Trophoblast cell (in vitro differentiated cells and primary cell): Measurements from ENCODE around the gene CAMK4.

Experiments used
- DNase-seq, 2 donors: peaks; one replicate each; pipeline ENCODE4 v3.0.0-alpha.2; 2016
- H2AFZ ChIP-seq: 2 replicates; pipeline ENCODE4 v1.6.1; 2013; ENCODE audit warnings: low read length, moderate library complexity, mild to moderate bottlenecking; ENCODE audit not compliant: insufficient read depth, poor library complexity
- H2AK5ac ChIP-seq: 2 replicates; pipeline ENCODE4 v1.6.1; 2013; ENCODE audit warnings: mild to moderate bottlenecking, low read length
- H2BK120ac ChIP-seq: 2 replicates; pipeline ENCODE4 v1.6.1; 2013; ENCODE audit warnings: low read length, mild to moderate bottlenecking, moderate library complexity; ENCODE audit not compliant: insufficient read depth, poor library complexity
- H2BK12ac ChIP-seq: 2 replicates; pipeline ENCODE4 v1.6.1; 2013; ENCODE audit warnings: mild to moderate bottlenecking, low read length, moderate library complexity
- H2BK5ac ChIP-seq: 2 replicates; pipeline ENCODE4 v1.6.1; 2013; ENCODE audit warnings: low read length, low read depth, moderate library complexity, mild to moderate bottlenecking; ENCODE audit not compliant: poor library complexity
- H3K14ac ChIP-seq: 2 replicates; pipeline ENCODE4 v1.6.1; 2013; ENCODE audit warnings: mild to moderate bottlenecking, low read length
- H3K18ac ChIP-seq: 2 replicates; pipeline ENCODE4 v1.6.1; 2013; ENCODE audit warnings: mild to moderate bottlenecking, low read length
- H3K23ac ChIP-seq: 2 replicates; pipeline ENCODE4 v1.6.1; 2013; ENCODE audit warnings: low read length
- H3K27ac ChIP-seq: 2 replicates; pipeline ENCODE4 v1.5.1; 2013; ENCODE audit warnings: low read depth, mild to moderate bottlenecking, inconsistent platforms, low read length, moderate library complexity
- H3K27me3 ChIP-seq: 2 replicates; pipeline ENCODE4 v1.6.1; 2013; ENCODE audit warnings: inconsistent platforms, mild to moderate bottlenecking, low read length, moderate library complexity; ENCODE audit not compliant: insufficient read depth
- H3K36me3 ChIP-seq, 2 experiments: 1 replicate in 1 of 2; 2 replicates in 1 of 2; pipeline ENCODE4 v1.6.1; 2013; ENCODE audit warnings: low read length in 2 of 2, mild to moderate bottlenecking in 2 of 2, moderate library complexity in 1 of 2; ENCODE audit not compliant: insufficient read depth in 2 of 2, control insufficient read depth in 1 of 2
- H3K4ac ChIP-seq: 2 replicates; pipeline ENCODE4 v1.6.1; 2013; ENCODE audit warnings: low read depth, mild to moderate bottlenecking, low read length, moderate library complexity
- H3K4me1 ChIP-seq, 2 experiments: 1 replicate in 1 of 2; 2 replicates in 1 of 2; pipeline ENCODE4 v1.6.1; 2013; ENCODE audit warnings: low read length in 2 of 2, mild to moderate bottlenecking in 2 of 2, moderate library complexity in 1 of 2; ENCODE audit not compliant: insufficient read depth in 2 of 2, control insufficient read depth in 1 of 2
- H3K4me2 ChIP-seq: 2 replicates; pipeline ENCODE4 v1.6.1; 2013; ENCODE audit warnings: inconsistent platforms, mild to moderate bottlenecking, low read length, moderate library complexity
- H3K4me3 ChIP-seq: 2 replicates; pipeline ENCODE4 v1.5.1; 2013; ENCODE audit warnings: mild to moderate bottlenecking, low read depth, low read length, inconsistent platforms
- H3K79me1 ChIP-seq: one replicate; pipeline ENCODE4 v1.6.1; 2013; ENCODE audit warnings: low read length
- H3K79me2 ChIP-seq: 2 replicates; pipeline ENCODE4 v1.6.1; 2013; ENCODE audit warnings: low read length, mild to moderate bottlenecking; ENCODE audit not compliant: control insufficient read depth, insufficient read depth, poor library complexity
- H3K9ac ChIP-seq: 2 replicates; pipeline ENCODE4 v1.6.1; 2013; ENCODE audit warnings: mild to moderate bottlenecking, low read length
- H3K9me3 ChIP-seq: 2 replicates; pipeline ENCODE4 v1.6.1; 2013; ENCODE audit warnings: low read depth, mild to moderate bottlenecking, control low read depth, inconsistent platforms, low read length; ENCODE audit not compliant: insufficient read depth
- H4K12ac ChIP-seq: 2 replicates; pipeline ENCODE4 v1.6.1; 2013; ENCODE audit warnings: low read depth, mild to moderate bottlenecking, low read length, moderate library complexity
- H4K8ac ChIP-seq: 2 replicates; pipeline ENCODE4 v1.6.1; 2013; ENCODE audit warnings: low read depth, mild to moderate bottlenecking, low read length, moderate library complexity
- H4K91ac ChIP-seq: one replicate; pipeline ENCODE4 v1.6.1; 2013; ENCODE audit warnings: low read depth, mild to moderate bottlenecking, low read length, moderate library complexity
- WGBS: extraction: QIAGEN DNeasy Blood & Tissue Kit; methylation state at CpG from one replicate; pipeline ENCODE4 v1.1.7; 2013; ENCODE audit warnings: missing lambda C conversion rate; ENCODE audit not compliant: insufficient read length, insufficient coverage; ENCODE audit errors: extremely low coverage; 5-methylcytosine and 5-hydroxymethylcytosine counted together

CAMK4 gene

GRCh38 chr5:111511831-111512374 is 287.7 kb downstream of the CAMK4 start:
- Histone ChIP-seq H2BK120ac (peak overlapping the region; percentile 98), H4K12ac (peak overlapping the region; percentile 92), H3K4ac (peak overlapping the region; percentile 99), H3K18ac (peak overlapping the region; percentile 99), H3K79me2 (peaks cover 11% of the 10 kb centered on the region), H3K4me3 (peak overlapping the region; percentile 99), H3K79me1 (peaks cover 12% of the 10 kb centered on the region), H3K4me1 (peaks cover 0 to 3% of the 10 kb centered on the region in 2 experiments), H3K27me3 (no peaks in the 10 kb centered on the region), H3K27ac (peak overlapping the region; percentile 96), H3K9ac (peak overlapping the region; percentile 94), H3K9me3 (no peaks in the 10 kb centered on the region), H2BK12ac (peak overlapping the region; percentile 93), H2BK5ac (peak overlapping the region; percentile 99), H3K14ac (peak overlapping the region; percentile 99), H2AK5ac (peak overlapping the region; percentile 97), H4K91ac (peak overlapping the region; percentile 99), H4K8ac (peak overlapping the region; percentile 95), H3K4me2 (peak overlapping the region; percentile 80), H3K23ac (no peak overlapping the region), H2AFZ (peak overlapping the region; percentile 96), H3K36me3 (no peaks in the 10 kb centered on the region)
- no CpG with 5 or more reads among the region's 32 CpGs for WGBS
- peak; percentile 37 to 43 for DNase-seq

DNA sequence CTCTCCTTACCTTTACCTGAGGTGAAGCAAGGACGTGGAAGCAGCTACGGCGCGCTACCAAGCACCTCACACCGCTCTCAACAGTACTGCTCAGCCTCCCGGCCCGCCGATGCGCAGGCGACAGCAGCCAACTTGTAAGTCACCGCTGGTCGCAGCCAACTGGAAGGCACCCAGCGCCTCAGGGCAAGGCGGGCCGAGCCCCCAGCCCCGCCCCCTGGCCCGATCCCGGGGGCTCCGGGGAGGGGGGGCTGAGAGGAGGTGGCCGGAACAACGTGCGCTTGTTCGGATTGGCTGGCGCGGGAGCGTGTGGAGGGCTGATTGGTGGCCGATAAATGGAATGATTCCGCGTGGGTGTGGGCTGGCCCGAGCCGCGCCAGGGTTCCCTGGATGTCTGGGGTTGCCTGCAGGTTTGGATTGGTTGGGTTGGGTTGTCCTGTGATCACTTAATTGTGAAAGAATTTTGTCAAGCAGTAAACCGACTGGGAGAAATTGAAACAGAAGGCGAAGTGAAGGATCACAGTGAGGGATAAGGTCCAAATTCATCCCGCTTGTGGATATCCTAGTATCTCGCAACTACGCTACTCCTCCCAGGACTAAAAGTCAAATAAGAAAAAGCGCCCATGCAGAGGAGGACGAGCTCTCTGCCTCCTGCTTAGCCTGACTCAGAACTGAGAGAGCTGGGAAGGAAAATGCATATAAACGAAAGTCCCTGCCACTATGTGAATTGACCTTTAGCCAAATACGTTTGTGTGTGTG is 288.4 kb downstream of the CAMK4 start, which contains the start of gene STARD4:
Gene STARD4 (minus strand): TSS at position 161 of the 756 bp plus-strand sequence. CDS start 5,102 bp downstream, outside the sequence.
- Histone ChIP-seq H3K9ac (peak within 1 kb of the TSS; percentile 94), H4K12ac (peak within 1 kb of the TSS; percentile 92), H3K79me1 (peaks cover 12% of the 10 kb centered on the region), H3K4me2 (peak within 1 kb of the TSS; percentile 80), H3K27ac (peak within 1 kb of the TSS; percentile 96), H2BK12ac (peak within 1 kb of the TSS; percentile 93), H3K14ac (peak within 1 kb of the TSS; percentile 99), H3K36me3 (no peaks in the 10 kb centered on the region), H3K23ac (no peak within 1 kb of the TSS), H3K4me1 (peaks cover 0 to 3% of the 10 kb centered on the region in 2 experiments), H3K9me3 (no peaks in the 10 kb centered on the region), H2AFZ (peak within 1 kb of the TSS; percentile 96), H3K18ac (peak within 1 kb of the TSS; percentile 99), H2AK5ac (peak within 1 kb of the TSS; percentile 97), H2BK5ac (peak within 1 kb of the TSS; percentile 99), H3K4me3 (peak within 1 kb of the TSS; percentile 99), H3K4ac (peak within 1 kb of the TSS; percentile 99), H2BK120ac (peak within 1 kb of the TSS; percentile 98), H3K79me2 (peaks cover 11% of the 10 kb centered on the region), H4K8ac (peak within 1 kb of the TSS; percentile 95), H4K91ac (peak within 1 kb of the TSS; percentile 99), H3K27me3 (no peaks in the 10 kb centered on the region)
- WGBS = no CpG with 5 or more reads among the region's 41 CpGs
- DNase-seq = peak; percentile 78

- Histone ChIP-seq H3K27ac (peak overlapping the region; percentile 92), H3K4ac (peak overlapping the region; percentile 61), H3K18ac (peak overlapping the region; percentile 90), H2BK12ac (peak overlapping the region; percentile 63), H3K79me1 (peaks cover 12% of the 10 kb centered on the region), H3K4me3 (no peak overlapping the region), H3K9me3 (no peaks in the 10 kb centered on the region), H2BK5ac (peak overlapping the region; percentile 93), H4K91ac (peak overlapping the region; percentile 75), H4K12ac (peak overlapping the region; percentile 22), H3K14ac (peak overlapping the region; percentile 64), H3K4me2 (peak overlapping the region; percentile 80), H3K23ac (no peak overlapping the region), H3K9ac (peak overlapping the region; percentile 45), H2AFZ (peak overlapping the region; percentile 72), H2AK5ac (no peak overlapping the region), H4K8ac (peak overlapping the region; percentile 63), H3K79me2 (peaks cover 11% of the 10 kb centered on the region), H3K27me3 (no peaks in the 10 kb centered on the region), H3K36me3 (no peaks in the 10 kb centered on the region), H3K4me1 (peaks cover 0 to 3% of the 10 kb centered on the region in 2 experiments), H2BK120ac (peak overlapping the region; percentile 55)
- no peak for DNase-seq
- no CpG with 5 or more reads among the region's 6 CpGs for WGBS
Observed at GRCh38 chr5:111513131-111513520, 288.9 kb downstream of the CAMK4 start.

GRCh38 chr5:111514087-111514486 is 289.9 kb downstream of the CAMK4 start:
- Histone ChIP-seq H3K27me3 (no peaks in the 10 kb centered on the region), H3K9ac (no peak overlapping the region), H3K4me1 (peaks cover 0 to 3% of the 10 kb centered on the region in 2 experiments), H2BK5ac (no peak overlapping the region), H3K4me3 (no peak overlapping the region), H3K79me2 (peaks cover 11% of the 10 kb centered on the region), H2AK5ac (no peak overlapping the region), H2BK12ac (no peak overlapping the region), H4K8ac (no peak overlapping the region), H3K36me3 (no peaks in the 10 kb centered on the region), H3K79me1 (peaks cover 12% of the 10 kb centered on the region), H3K18ac (no peak overlapping the region), H3K9me3 (no peaks in the 10 kb centered on the region), H3K14ac (no peak overlapping the region), H3K23ac (no peak overlapping the region), H2AFZ (no peak overlapping the region), H3K4me2 (no peak overlapping the region), H4K91ac (peak overlapping the region; percentile 47), H3K4ac (no peak overlapping the region), H4K12ac (no peak overlapping the region), H2BK120ac (no peak overlapping the region), H3K27ac (no peak overlapping the region)
- WGBS = no CpG with 5 or more reads among the region's 3 CpGs
- no peak for DNase-seq
